ENCODE measurements around the gene FGD2.
"Not testable (repeated sequence)": the region's sequence is repeated elsewhere in the genome, so short reads cannot be mapped to it uniquely, and the experiment has no call there.

Gene FGD2

DNA sequence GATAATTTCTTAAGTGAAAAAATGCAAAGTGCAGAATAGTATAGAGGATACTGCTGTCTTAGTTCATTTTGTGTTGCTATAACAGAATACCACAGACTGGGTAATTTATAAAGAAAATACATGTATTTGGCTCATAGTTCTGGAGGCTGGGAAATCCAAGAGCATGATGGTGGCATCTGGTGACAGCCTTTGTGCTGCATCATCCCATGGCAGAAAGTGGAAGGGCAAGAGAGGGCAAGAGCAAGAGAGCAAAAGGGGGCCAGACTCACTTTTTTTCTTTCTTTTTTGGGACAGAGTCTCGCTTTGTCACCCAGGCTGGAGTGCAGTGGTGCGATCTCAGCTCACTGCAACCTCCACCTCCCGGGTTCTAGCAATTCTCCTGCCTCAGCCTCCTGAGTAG lies 37.6 kb downstream of the FGD2 start:
- not testable (repeated sequence) for DNase-seq

DNA sequence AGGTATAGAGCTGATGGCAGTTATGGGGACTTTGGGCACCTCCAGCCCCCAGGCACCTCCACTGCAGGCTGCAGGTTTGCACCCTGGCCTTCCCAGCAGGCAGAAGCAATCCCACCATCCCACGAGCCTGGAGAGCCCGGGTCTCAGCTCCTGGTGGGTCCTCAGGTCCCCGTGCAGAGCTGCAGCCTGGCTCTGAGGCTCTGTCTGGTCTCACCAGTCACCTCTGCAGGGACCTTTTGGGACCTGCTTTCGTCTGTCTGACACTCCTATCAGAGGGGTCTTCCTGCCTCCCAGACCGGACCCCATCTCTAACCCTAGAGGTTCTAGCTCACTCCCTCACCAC lies 41.9 kb downstream of the FGD2 start:
- no peak for DNase-seq

DNA sequence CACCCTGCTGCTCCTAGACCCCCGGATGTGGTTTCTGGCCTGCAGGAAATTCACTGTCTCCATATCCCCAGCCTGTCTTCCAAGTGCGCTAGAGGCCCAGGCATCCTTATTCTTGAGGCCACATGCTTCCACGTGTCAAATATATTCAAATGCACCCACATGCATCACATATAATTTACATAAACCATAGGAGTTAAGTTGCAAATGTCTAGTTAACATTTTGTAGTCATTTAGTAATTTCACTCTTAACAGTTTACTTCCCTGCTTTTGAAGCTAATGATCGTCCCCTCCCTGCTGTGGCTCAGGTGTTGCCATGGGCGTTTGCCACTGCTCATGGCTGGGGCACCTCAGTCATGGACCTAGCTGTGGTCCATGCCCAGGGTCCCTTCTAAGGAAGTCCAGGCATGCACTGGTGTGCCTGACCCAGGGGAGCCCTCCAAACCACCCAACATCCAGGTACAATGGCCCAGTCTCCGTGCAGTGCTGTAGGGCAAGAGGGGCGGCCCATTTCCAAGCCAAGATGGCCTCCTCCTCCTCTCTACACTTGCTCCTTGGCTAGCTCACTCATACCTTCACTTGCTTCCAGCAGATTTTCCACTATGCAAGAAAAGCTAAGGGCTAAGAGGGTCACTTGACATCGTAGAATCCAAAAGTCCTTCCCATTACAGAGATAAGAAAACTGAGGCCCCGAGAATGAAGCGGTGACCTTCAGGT lies 42.4 kb downstream of the FGD2 start:
- no peak for DNase-seq

DNA sequence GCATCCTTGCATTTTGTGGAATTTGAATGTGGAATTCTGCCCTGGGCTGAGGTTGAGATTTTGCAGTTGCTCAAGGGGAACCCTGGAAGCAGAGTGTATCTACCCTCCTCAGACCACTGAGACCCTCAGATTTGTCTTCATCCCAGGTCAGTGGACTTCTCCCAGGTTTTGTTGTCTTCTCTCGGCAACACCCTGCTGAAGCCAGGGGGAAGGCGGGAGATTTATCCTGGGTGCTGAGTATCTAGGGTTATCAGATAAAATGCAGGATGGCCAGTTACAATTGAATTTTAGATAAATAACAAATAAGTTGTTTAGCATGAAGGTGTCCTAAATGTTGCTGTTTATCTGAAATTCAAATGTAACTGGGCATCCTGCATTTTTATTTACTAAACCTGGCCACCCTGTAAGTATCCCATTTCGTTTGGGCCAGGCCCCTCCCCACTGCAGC lies 43.0 kb downstream of the FGD2 start:
- DNase-seq = no peak

DNA sequence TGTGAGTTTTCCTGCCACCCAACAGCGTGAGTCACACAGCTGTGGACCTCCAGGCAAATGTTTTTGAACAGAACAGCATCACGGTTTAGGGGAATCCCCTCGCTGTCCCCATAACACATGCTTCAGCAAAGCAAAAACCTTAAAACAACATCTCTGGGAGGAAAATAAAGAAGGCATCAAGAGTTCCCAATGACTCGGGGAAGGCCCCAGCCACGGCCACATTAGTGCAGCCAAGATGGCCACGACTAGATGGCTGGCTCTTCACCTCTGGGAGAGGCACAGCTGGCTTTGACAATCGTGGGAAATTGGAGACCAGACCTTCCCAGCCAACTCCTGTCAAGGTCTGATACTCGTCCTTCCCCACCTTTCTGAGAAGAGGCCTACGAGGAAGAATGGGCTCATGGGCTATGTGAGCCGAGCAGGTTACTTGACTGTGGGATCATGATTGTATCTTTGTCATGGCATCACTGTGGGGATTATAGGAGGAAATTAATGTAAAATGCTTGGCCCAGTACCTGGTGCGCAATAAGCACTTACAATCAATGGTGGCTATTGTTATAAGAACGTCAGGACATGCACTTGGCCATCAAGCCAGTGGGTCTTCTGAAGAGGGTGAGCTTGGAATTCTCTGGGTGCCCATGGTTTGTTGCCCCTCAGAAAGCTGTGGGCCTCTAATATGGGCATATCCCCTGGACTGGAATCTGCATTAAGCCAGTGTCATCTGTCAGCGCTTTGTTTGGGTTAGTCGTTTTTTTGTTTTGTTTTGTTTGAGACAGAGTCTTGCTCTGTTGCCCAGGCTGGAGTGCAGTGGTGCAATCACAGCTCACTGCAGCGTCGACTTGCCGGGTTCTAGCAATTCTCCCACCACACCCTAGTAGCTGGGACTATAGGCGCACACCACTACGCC lies 43.6 kb downstream of the FGD2 start:
- DNase-seq = peak; percentile 48

DNA sequence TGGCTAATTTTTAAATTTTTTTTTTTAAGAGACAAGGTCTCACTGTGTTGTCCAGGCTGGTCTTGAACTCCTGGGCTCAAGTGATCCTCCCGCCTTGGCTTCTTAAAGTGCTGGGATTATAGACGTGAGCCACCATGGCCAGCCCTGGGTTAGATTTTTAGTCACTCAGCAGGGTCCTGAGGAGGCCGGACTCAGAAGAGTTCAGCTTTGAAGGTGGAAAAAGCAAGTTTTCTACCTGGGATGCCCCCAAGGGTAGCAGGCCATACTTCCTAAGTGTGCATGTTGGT lies 44.2 kb downstream of the FGD2 start:
- no peak for DNase-seq

DNA sequence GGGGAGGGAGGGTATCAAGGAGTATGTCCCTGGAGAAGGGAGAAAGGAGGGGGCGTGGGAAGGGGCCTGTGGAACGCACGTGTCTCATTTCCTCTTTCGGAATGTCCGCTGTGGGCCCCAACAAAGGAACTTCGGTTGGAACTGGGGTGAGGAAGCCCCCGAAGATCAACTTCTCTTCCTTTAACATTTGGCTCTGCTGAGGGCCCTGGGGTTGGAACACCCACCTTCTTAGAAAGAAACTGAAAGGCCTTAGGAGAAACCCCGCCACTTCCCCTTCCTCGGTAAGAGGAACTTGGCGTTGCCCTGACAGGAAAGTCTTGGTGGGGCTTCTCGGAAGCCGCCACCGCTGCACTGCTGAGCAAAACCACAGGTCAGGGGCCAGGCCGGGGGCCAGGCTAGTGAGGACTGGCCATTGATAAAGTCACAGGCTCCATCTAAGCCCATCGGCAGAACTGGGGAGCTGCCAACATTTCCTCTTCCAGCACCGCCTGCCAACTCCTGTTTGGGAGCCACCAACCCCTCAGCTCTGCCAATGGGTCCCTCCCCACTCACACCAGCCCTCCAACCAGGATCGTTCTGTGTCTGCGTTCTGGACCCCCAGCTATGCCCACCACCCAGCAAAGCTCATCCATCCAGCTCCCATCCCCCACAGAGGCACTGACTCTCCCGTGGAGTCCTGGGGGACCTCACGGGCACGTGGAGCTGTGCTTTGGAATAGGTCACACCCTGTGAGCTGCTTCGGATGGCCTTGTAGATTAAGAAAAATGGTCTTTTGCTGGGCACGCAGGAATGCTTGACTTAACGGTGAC lies 44.8 kb downstream of the FGD2 start:
- DNase-seq = no peak

DNA sequence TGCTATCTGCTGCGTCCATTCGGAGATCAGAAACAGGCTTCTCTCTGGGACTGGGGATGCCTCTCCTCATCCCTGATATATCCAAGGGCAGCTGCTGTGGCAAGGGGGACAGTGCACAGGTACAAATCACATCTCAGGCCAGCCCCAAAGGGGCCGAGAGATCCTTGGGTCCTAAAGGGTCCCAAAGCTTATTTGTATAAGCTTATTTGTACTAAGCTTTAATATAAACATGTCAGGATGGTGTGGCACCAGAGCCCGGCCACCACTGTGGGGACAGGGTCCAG lies 45.3 kb downstream of the FGD2 start:
- no peak for DNase-seq

DNA sequence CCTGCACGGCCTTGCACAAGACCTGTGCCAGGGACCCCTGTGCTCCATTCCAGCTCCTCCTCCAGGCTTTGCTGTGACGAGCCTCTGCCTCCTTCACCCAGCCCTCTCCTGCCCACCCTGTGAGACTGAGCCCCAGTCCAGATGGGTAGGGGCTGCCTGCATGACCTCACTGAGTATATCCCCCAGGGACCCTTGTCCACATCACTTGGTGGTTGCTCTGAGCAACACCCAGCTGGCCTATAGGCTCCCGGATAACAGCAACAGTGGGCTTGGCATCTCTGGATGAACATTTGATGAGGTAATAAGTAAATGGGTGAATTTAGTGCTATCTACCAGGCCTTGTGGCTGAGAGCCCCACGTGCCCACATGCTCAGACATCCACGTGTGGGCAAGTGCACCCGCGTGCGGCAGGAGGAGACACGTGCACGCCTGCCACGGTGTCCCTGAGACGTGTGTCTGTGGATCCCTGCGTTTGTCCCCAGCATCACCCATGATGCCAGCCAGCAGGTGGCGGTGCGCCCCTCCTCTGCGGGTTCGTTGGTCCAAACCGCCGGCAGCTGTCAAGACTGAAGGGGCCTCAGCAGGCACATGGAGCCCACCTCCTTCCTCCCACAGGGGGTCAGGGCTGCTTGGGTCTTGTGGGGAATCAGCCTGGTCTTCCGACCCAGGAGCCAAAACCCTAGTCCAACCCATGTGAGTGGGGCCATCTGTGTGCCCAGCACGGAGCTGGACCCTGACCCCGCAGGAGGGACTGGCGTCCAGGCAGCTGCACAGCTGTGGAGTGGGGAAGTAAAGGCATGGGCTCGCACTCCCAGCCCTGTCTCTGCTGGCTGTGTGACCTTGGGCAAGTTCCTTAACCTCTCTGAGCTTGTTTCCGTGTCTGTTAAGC lies 45.9 kb downstream of the FGD2 start:
- DNase-seq = peak; percentile 78

DNA sequence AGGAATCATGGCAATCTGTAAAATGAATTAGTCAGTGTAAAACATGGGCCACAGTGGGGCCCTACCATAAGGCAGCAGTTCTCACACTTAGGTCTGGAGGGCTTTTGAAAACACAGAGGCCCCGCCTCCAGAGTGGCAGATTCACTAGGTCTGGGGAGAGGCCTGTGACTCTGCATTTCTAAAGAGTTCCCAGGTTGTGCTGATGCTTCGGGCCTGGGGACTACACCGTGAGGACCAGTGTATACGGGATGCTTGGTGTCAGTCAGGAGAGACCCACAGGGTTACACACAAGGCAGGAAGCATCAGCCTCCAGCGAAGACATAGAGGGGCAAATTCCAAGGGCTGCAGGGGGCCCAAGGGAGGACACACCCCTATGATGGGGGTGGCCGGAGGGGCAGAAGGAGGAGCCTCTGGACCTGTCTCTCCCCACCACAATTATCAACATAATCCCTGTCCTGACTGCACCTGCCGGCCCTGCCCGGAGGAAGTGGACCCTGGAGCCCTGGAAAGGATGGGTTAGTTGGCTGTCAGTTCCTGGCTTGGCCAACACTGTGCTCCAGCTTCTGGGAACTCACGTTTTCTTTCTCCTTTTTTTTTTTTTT lies 46.7 kb downstream of the FGD2 start:
- DNase-seq = no peak

DNA sequence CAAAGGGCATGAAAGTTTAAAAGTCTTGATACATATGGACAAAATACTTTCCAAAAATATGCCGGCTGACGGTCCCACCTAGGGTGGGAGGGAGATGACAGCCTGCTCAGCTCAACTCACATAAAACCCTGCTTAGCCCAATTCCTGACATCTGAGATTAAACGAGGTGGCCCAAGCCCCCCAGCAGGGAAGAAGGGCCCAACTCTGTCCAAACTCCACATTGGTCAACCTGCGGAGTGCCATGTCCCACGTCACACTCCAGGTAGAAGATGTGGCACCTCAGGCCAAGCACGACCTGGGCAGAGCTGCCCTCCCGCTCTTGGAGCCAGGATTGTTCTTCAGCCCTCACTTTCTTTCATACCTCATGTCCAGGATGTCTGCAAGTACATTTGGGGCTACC lies 48.2 kb downstream of the FGD2 start:
- DNase-seq = no peak

DNA sequence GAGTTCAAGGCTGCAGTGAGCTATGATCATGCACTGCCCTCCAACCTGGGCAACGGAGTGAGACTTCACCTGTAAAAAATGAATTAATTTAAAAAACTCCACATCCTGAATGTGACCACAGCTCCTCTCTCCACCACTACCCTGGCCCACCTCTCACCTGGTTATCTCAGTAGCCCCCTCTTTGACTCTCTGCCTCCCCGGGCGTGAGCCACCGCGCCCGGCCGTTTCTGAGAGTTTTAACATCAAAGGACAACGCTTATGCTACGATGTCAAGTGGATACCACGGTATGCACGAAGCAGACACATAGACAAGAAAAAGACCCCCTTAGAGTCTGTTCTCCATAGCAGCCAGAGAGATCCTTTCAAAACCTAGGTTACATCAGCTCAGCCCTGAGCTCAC lies 48.7 kb downstream of the FGD2 start:
- no peak for DNase-seq

DNA sequence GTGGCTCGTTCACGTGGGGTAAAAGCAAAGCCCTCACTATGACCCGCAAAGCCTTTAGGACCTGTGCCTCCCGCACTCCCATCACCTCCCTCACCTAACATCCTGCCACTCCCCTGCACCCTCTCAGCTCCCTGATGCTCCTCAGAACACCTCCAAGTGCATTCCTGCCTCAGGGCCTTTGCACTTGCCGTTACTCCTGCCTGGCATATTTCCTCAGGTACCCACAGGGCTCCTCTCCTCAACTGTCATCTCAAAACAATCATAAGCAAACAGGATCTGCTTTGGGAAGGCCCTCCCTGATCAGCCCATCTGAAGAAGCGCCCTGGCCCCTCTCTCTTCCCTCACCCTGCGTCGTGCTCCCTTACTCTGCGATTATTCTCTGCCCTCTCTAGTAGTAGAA lies 49.1 kb downstream of the FGD2 start:
- DNase-seq = no peak

DNA sequence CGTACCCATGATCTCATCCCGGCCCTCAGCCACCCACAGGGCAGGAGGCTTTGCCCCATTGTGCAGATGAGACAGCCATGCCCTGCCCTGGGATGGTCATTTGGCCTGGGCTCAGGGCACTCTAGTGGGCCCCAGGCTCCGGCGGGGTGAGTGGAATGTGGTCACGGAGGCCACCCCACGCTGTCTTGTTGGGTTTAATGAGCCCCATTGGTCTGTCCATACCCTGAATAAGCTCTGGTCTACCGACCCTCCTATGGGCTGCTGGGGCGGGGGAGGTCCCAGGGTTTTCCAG lies 50.6 kb downstream of the FGD2 start:
- DNase-seq = no peak

DNA sequence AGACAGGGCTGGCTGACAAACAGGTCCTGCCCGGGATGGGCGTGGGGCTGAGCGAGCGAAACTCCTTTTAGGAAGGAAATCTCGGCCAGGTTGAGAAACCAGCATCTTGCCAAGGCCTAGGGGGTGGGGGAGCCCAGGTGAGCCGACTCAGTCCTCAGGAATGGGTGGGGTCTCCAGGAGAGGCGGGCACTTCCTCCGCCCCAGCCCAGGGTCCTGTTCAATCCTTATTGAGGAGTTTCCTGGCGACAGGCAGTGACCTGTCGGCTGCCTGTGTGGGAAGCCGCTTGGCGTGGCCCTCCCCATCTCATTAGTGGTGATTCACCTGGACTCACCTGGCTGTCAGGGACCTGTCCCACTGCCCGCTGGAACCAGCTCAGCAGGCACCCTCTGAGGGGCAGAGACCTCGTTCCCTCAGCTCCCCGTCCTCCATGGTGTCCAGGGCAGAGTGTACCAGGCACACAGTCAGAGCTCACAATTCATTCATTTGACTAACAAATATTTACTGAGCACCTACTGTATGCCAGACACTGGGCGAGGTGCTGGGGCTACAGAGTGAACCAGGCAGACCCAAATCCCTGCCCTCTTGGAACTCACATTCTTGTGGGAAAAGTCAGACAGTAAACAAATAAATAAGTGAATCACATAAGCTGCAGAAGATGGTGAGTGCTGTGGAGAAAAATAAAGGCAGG lies 51.1 kb downstream of the FGD2 start:
- DNase-seq = no peak

DNA sequence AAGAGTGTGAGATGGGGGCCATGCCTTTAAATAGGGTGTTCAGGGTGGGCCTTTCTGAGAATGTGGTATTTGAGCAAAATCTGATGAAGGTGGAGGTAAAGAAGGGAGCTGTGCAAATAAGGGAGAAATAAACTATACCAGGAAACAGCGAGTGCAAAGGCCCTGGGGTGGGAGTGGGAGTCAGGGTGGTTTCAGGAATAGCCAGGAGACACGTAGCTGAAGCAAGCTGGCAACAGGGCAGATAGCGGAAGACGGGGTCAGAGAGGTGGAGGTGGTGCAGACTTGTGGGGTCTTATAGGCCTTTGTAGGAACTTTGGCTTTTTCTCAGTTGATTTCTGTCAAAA lies 51.6 kb downstream of the FGD2 start:
- DNase-seq = no peak

DNA sequence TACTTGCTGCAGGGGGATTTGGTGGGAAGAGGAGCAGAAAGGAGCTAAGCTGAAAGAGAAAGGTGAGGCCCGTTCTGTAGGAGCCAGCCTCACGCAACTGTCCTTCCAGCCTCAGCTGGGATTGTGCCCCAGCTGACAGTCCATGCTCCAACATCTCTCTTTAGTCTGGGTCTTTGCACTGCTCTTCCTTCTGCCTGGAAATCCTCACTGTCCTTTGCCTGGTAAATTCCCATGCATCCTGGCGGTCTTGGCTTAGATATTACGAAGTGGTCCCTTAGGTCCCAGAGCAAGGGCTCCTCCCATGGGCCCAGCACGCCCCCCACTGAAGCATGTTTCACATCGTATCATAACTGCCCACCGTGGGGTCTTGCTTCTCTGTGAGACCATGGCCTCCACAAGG lies 52.2 kb downstream of the FGD2 start:
- DNase-seq = no peak

DNA sequence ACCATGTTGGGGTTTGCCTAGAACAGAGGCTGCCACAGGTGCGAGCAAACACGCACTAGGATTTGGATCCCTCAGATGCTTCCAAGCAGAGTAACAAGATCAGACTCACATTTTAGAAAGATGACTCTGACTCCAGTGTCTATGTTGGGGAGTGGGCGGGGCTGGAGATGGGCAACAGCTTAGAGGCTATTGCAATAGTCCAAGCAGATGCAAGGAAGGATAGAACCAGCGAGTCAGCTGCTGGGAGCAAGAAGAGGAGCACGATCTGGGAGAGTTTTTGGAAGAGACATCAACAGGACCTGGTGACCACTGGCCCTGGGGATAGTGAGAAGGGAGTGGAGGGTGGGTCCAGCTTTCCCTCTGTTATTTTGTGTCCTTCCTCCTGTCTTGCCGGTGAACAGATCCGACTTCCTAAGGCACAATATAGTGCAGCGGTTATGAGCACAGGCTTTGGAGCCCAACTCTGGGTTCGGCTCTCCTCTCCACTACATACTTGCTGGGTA lies 52.7 kb downstream of the FGD2 start:
- no peak for DNase-seq

DNA sequence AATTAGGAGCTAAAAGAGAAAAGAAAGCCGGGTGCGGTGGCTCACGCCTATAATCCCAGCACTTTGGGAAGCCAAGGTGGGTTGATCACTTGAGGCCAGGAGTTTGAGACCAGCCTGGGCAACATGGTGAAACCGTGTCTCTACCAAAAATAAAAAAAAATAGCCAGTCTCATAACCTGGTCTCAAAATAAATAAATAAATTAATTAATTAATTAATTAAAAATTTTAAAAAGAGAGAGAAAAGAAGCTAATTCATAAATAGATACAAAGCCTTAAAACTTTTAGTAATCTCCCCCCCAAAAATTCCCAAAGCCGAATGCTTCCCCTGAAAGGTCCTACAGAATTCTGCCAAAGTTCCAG lies 53.5 kb downstream of the FGD2 start:
- DNase-seq = not testable (repeated sequence)

DNA sequence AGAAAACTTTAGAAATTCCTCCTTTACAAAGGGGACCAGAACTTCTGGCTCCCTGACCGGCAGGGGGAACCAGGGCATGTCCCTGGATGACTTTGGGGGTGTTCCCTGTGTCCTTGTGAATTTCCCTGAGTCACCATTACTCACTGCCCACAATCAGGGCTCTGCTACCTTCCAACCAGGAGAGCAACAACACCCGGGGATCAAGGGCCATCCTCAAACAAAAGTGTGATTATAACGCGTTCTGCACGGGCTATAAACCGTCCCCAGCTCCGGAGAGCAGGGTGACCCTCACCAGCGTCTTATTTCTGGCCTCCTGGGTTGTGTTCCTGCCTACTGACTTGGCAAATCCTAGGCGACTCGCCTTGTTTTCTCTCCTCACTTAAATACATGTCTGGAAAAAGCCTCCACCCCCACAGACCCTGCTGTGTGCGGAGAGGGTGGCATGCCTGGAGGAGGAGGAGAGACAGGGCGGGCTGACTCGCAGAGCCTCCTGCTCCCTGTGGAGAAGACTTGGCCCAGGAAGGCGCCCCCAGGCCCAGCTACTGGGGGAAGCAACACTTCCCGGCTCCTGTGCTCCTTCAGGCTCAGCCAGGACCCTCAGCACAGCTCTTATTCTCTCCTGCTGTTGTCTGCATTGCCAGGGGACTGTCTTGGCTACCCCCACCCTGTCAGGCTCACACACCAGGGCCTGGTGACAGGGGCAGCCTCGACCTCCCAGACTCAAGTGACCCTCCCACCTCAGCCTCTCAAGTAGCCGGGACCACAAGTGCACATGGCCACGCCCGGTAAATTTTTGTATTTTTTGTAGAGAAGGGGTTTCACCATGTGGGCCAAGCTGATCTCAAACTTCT lies 54.1 kb downstream of the FGD2 start:
- peak; percentile 82 for DNase-seq

DNA sequence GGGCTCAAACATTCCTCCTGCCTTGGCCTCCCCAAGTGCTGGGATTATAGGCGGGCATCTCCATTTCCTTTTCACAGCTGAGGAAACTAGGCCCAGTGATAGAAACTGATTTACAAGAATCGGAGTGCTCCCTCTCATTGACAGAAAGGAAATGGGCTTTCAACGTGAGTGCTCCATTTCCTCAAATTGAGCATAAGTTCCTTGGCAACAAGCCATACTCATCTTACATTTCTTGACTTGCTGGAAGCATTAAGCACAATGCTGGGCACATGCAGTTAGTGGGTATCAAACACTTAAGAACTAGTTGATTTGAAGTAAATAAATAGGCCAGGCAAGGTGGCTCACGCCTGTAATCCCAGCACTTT lies 54.7 kb downstream of the FGD2 start:
- no peak for DNase-seq
